Keratinocyte (primary cell): ENCODE measurements around the gene BATF3.

Experiments
- EZH2 ChIP-seq: IDR thresholded peaks from one replicate; pipeline ENCODE4 v1.6.1; 2012; ENCODE audit warnings: inconsistent platforms, mild to moderate bottlenecking, low read length, moderate library complexity
- TF ChIP-seq, protein P1 (sequence below), 3 experiments: IDR thresholded peaks in 1 of 3; conservative IDR thresholded peaks in 1 of 3; optimal IDR thresholded peaks in 1 of 3; 2 replicates in 2 of 3; 3 replicates in 1 of 3; pipeline versions ENCODE3 to v1.5.1; 2011; ENCODE audit warnings: low read length in 3 of 3, mild to moderate bottlenecking in 3 of 3, moderate library complexity in 2 of 3, control low read depth in 1 of 3, inconsistent platforms in 1 of 3; ENCODE audit not compliant: insufficient read depth in 2 of 3; ENCODE audit errors: extremely low read depth in 1 of 3

GRCh38 chr1:212651977-212652376 lies 47.7 kb downstream of the BATF3 start:
- TF ChIP-seq, protein P1, sequence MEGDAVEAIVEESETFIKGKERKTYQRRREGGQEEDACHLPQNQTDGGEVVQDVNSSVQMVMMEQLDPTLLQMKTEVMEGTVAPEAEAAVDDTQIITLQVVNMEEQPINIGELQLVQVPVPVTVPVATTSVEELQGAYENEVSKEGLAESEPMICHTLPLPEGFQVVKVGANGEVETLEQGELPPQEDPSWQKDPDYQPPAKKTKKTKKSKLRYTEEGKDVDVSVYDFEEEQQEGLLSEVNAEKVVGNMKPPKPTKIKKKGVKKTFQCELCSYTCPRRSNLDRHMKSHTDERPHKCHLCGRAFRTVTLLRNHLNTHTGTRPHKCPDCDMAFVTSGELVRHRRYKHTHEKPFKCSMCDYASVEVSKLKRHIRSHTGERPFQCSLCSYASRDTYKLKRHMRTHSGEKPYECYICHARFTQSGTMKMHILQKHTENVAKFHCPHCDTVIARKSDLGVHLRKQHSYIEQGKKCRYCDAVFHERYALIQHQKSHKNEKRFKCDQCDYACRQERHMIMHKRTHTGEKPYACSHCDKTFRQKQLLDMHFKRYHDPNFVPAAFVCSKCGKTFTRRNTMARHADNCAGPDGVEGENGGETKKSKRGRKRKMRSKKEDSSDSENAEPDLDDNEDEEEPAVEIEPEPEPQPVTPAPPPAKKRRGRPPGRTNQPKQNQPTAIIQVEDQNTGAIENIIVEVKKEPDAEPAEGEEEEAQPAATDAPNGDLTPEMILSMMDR (optimal IDR thresholded peaks at IDR 0.05 in 1 of 3, IDR thresholded peaks at IDR 0.05 in 1 of 3, conservative IDR thresholded peaks at IDR 0.05 in 1 of 3; ENCODE audit: extremely low read depth in 1 of 3, insufficient read depth in 2 of 3, low read length in 3 of 3), result no peak
- TF ChIP-seq EZH2, result no peak
